GM21717 (cell line): ENCODE measurements around the gene LEMD2.

ENCODE experiments used
- ATAC-seq: cut with Tn5 transposase; IDR thresholded peaks from one replicate; pipeline ENCODE4 v1.9.1; 2021; ENCODE audit warnings: mild to moderate bottlenecking, moderate library complexity; ENCODE audit not compliant: unreplicated experiment

LEMD2 gene

GRCh38 chr6:33725222-33725621, 63.7 kb downstream of the LEMD2 start:
- no peak for ATAC-seq

- no peak for ATAC-seq
Observed at GRCh38 chr6:33724102-33725023, 64.6 kb downstream of the LEMD2 start.

GRCh38 chr6:33723371-33724085, 65.4 kb downstream of the LEMD2 start:
- ATAC-seq, result no peak

- ATAC-seq, result no peak
Observed at GRCh38 chr6:33722103-33722623, 66.8 kb downstream of the LEMD2 start.

GRCh38 chr6:33721508-33721907, 67.4 kb downstream of the LEMD2 start:
- ATAC-seq, result no peak
